GM13977 (cell line): ENCODE measurements around the gene PTPRE.

Experiments
- DNase-seq: peaks from one replicate; pipeline ENCODE4 v3.0.0; 2012; ENCODE audit warnings: low spot score
- CTCF ChIP-seq: IDR thresholded peaks from 2 replicates; pipeline ENCODE4 v1.5.1; 2012; ENCODE audit warnings: mild to moderate bottlenecking, control low read depth; ENCODE audit not compliant: insufficient read depth; ENCODE audit errors: extremely low read depth, missing control alignments
- in situ Hi-C: fragments of 300-500 bp; cut with MboI; formaldehyde crosslinking; loops from one replicate; pipeline ENCODE4 v1.12.0; 2022; ENCODE audit warnings: low sequenced_read_pairs, low pct_unique_long_range_greater_than_20kb, mixed read lengths, inconsistent platforms; ENCODE audit not compliant: unreplicated experiment

The PTPRE gene

GRCh38 chr10:127922675-127923366 is 15.9 kb downstream of the PTPRE start:
- no peak for DNase-seq
- TF ChIP-seq CTCF = no peak

GRCh38 chr10:127923646-127924045 is 16.7 kb downstream of the PTPRE start:
- in situ Hi-C loops = no loop called here

More at GRCh38 chr10:127922675-127923366, 15.9 kb downstream of the PTPRE start:
- in situ Hi-C loops = no loop called here

GRCh38 chr10:127925471-127926207 is 18.7 kb downstream of the PTPRE start:
- DNase-seq = no peak
- no peak for TF ChIP-seq CTCF
- in situ Hi-C loops = no loop called here

More at GRCh38 chr10:127923646-127924045, 16.7 kb downstream of the PTPRE start:
- TF ChIP-seq CTCF = no peak
- DNase-seq = no peak

- in situ Hi-C loops = no loop called here
- no peak for TF ChIP-seq CTCF
- DNase-seq = no peak
These were observed 19.6 kb downstream of the PTPRE start for GRCh38 chr10:127926455-127926854.

GRCh38 chr10:127928021-127928806 is 21.3 kb downstream of the PTPRE start:
- in situ Hi-C loops = no loop called here
- no peak for DNase-seq
- no peak for TF ChIP-seq CTCF

GRCh38 chr10:127932521-127933270 is 25.8 kb downstream of the PTPRE start:
- no peak for TF ChIP-seq CTCF
- no peak for DNase-seq
- in situ Hi-C loops = no loop called here
